K562 (cell line): ENCODE data around the gene PIH1D1. TPM values are rescaled to one million over a fixed set of nuclear protein-coding genes. Genes with fewer than 3 reads are reported as not detected.
A peak's percentile ranks its signal among the peaks of the same experiment; 100 is the strongest.

Experiments used
- CBX5 ChIP-seq: IDR thresholded peaks from 2 replicates; pipeline ENCODE4 v1.6.1; 2014; ENCODE audit warnings: low read depth, borderline replicate concordance
- CBX8 ChIP-seq: fragments of 200-600 bp; sonication (generic); IDR thresholded peaks from 2 replicates; pipeline ENCODE4 v1.6.1; 2012; ENCODE audit warnings: borderline replicate concordance, mixed run types, low read depth, mild to moderate bottlenecking, moderate library complexity, mixed read lengths, low read length, control low read depth, inconsistent platforms; ENCODE audit not compliant: poor library complexity, severe bottlenecking; ENCODE audit errors: extremely low read depth
- CHAMP1 ChIP-seq: fragments of 450-650 bp; IDR thresholded peaks from 2 replicates; pipeline ENCODE4 v1.6.1; 2016; ENCODE audit warnings: mild to moderate bottlenecking
- FOXK1 ChIP-seq: sonication (generic); formaldehyde crosslinking; IDR thresholded peaks from 2 replicates; pipeline ENCODE4 v1.8.0; 2022; ENCODE audit warnings: missing genetic modification reagents, mild to moderate bottlenecking, borderline replicate concordance
- HNRNPLL ChIP-seq: fragments of 200-400 bp; formaldehyde crosslinking; IDR thresholded peaks from 2 replicates; pipeline ENCODE4 v1.6.1; 2017; ENCODE audit warnings: low read length, low read depth, mild to moderate bottlenecking; ENCODE audit not compliant: poor library complexity, severe bottlenecking
- JUNB ChIP-seq: fragments of 450-650 bp; formaldehyde crosslinking; conservative IDR thresholded peaks from 2 replicates; pipeline ENCODE4 v1.4.0; 2020; ENCODE audit warnings: mild to moderate bottlenecking
- JUND ChIP-seq, 2 experiments: IDR thresholded peaks; 2 replicates in 1 of 2; 3 replicates in 1 of 2; pipeline ENCODE4 v1.6.1; 2011; ENCODE audit warnings: borderline replicate concordance in 2 of 2, low read depth in 2 of 2, low read length in 2 of 2, improper control_type of control experiment in 1 of 2, missing biosample characterization in 1 of 2, missing genetic modification characterization in 1 of 2, missing genetic modification reagents in 1 of 2
- L3MBTL2 ChIP-seq: fragments of 450-650 bp; IDR thresholded peaks from 2 replicates; pipeline ENCODE4 v1.6.1; 2016; ENCODE audit warnings: mild to moderate bottlenecking, moderate library complexity
- NFATC3 ChIP-seq: fragments of 450-650 bp; IDR thresholded peaks from 2 replicates; pipeline ENCODE4 v1.6.1; 2017; ENCODE audit warnings: mild to moderate bottlenecking
- PCBP1 ChIP-seq: fragments of 200-400 bp; formaldehyde crosslinking; IDR thresholded peaks from 2 replicates; pipeline ENCODE4 v1.6.1; 2018; ENCODE audit warnings: mild to moderate bottlenecking, low read depth, low read length; ENCODE audit not compliant: poor library complexity, severe bottlenecking
- POU5F1 ChIP-seq: fragments of 150-350 bp; IDR thresholded peaks from 2 replicates; pipeline ENCODE4 v1.6.1; 2014; ENCODE audit warnings: borderline replicate concordance, low read length, low read depth, mild to moderate bottlenecking; ENCODE audit not compliant: partially characterized antibody
- RAD21 ChIP-seq, 2 experiments: fragments of 250-450 bp in 1 of 2; fragments of 450-650 bp in 1 of 2; sonication (Bioruptor Pico) in 1 of 2; formaldehyde crosslinking in 1 of 2; IDR thresholded peaks in 1 of 2; conservative IDR thresholded peaks in 1 of 2; 2 replicates each; pipeline versions ENCODE4 v1.4.0 to v1.8.0; 2020 to 2022; ENCODE audit warnings: mild to moderate bottlenecking in 2 of 2, moderate library complexity in 1 of 2
- TFAP4 ChIP-seq: sonication (generic); formaldehyde crosslinking; IDR thresholded peaks from 2 replicates; pipeline ENCODE4 v1.8.0; 2022; ENCODE audit warnings: missing genetic modification reagents, mild to moderate bottlenecking, moderate library complexity, borderline replicate concordance
- VEZF1 ChIP-seq: fragments of 200-800 bp; sonication (Bioruptor generic); IDR thresholded peaks from 2 replicates; pipeline ENCODE4 v1.6.1; 2017; ENCODE audit warnings: missing genetic modification characterization, missing compliant biosample characterization
- ZNF165 ChIP-seq: fragments of 250-450 bp; sonication (Bioruptor Pico); IDR thresholded peaks from 2 replicates; pipeline ENCODE4 v1.4.0; 2020; ENCODE audit warnings: borderline replicate concordance
- ZNF431 ChIP-seq: sonication (generic); formaldehyde crosslinking; IDR thresholded peaks from 2 replicates; pipeline ENCODE4 v1.8.0; 2022; ENCODE audit warnings: mild to moderate bottlenecking, missing genetic modification reagents
- polyA plus RNA-seq, 8 experiments: library from polyadenylated mRNA; depleted of rRNA in 4 of 8; stranded (reverse) in 5 of 8; unstranded in 3 of 8; fragments of >200 nt; fragmentation: Nextera tagmentation in 2 of 8; fragmentation: Illumina TruSeq in 1 of 8; extraction: Ambion mirVana in 2 of 8; extraction: Trizol in 1 of 8; gene quantifications; 2 replicates each; pipeline versions ENCODE4 v1.2.1 to v1.2.3, GENCODE V29; 2011 to 2014; ENCODE audit warnings: inconsistent platforms in 1 of 8, missing spikeins in 1 of 8
- total RNA-seq, 7 experiments: library from RNA; depleted of rRNA in 6 of 7; stranded (reverse); fragments of >200 nt in 6 of 7; fragmentation: Illumina TruSeq in 2 of 7; extraction: Trizol in 2 of 7; gene quantifications; 2 replicates each; pipeline versions ENCODE4 v1.2.1 to v1.2.3, GENCODE V29; 2011 to 2021; ENCODE audit warnings: low replicate concordance in 1 of 7
- TF ChIP-seq, protein P1 (sequence below): sonication (generic); formaldehyde crosslinking; IDR thresholded peaks from 2 replicates; pipeline ENCODE4 v1.8.1; 2023; ENCODE audit warnings: mild to moderate bottlenecking, missing genetic modification reagents, moderate library complexity
- TF ChIP-seq, protein P2 (sequence below): sonication (generic); IDR thresholded peaks from 2 replicates; pipeline ENCODE4 v1.6.1; 2016

PIH1D1 gene
- total and polyA plus RNA-seq, 9 of the 15 experiments (the other 6 are each of a cell fraction or from before 2014, with no cell fraction given): 26.5 to 224 (median 137) TPM

DNA sequence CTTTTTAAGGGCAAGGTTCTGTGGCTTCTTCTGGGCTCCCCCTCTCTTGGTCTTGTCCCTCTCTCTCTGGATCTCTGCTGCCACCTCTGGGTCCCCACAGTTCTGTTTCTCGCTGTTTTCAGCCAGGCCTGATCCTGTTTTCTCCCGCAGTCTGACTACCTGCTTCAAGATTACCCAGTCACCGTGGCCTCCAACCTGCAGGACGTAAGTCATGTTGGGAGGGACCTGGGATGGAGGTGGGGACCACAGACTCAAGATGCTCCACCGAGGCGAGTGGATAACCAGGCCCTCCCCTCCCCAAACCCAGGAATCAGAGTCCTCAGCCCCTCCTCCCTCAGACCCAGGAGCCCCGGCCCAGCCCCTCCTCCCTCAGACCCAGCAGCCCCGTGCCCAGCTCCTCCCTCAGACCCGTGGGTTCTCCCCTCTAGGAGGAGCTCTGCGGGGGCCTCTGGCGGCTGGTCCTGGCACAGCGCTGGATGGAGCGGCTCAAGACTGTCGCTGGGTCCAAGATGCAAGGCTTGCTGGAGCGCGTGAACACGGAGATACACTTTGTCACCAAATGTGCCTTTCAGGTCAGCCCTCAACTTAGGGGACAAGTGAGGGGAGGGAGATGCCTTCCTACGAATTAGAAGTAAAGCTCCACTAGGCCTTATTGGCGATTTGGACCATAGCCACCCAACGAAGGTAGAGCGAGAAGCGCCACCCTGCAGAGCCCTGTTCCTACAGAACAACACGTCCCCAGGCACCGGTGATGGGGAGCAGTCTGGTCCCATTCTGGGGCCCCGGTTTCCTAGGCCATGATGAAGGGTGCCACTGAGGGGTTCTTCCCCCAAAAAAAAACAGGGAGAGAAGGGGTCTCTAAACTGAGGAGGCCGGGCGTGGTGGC is 24.6 kb upstream of the PIH1D1 start (continued):
- no peak for TF ChIP-seq HNRNPLL
- TF ChIP-seq PCBP1: no peak
- TF ChIP-seq RAD21 (CRISPR knock-in tag; conservative IDR thresholded peaks at IDR 0.05 in 1 of 2, IDR thresholded peaks at IDR 0.05 in 1 of 2): peak in 1 of 2 experiments; percentile 44; a peak in 3 of 4 replicates
- no peak for TF ChIP-seq JUNB (CRISPR knock-in tag)
- TF ChIP-seq POU5F1: no peak
- TF ChIP-seq CBX5: no peak
- no peak for TF ChIP-seq NFATC3
- TF ChIP-seq, protein P1, sequence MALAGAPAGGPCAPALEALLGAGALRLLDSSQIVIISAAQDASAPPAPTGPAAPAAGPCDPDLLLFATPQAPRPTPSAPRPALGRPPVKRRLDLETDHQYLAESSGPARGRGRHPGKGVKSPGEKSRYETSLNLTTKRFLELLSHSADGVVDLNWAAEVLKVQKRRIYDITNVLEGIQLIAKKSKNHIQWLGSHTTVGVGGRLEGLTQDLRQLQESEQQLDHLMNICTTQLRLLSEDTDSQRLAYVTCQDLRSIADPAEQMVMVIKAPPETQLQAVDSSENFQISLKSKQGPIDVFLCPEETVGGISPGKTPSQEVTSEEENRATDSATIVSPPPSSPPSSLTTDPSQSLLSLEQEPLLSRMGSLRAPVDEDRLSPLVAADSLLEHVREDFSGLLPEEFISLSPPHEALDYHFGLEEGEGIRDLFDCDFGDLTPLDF (CRISPR knock-in tag): no peak
- 0 out of 2 replicates have a peak, but pooled peaks have one; percentile 17 for TF ChIP-seq VEZF1 (CRISPR knock-in tag)
- no peak for TF ChIP-seq FOXK1 (CRISPR knock-in tag)
- TF ChIP-seq, protein P2, sequence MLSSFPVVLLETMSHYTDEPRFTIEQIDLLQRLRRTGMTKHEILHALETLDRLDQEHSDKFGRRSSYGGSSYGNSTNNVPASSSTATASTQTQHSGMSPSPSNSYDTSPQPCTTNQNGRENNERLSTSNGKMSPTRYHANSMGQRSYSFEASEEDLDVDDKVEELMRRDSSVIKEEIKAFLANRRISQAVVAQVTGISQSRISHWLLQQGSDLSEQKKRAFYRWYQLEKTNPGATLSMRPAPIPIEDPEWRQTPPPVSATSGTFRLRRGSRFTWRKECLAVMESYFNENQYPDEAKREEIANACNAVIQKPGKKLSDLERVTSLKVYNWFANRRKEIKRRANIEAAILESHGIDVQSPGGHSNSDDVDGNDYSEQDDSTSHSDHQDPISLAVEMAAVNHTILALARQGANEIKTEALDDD: 0 out of 2 replicates have a peak, but pooled peaks have one; percentile 42
- TF ChIP-seq CHAMP1: no peak
- TF ChIP-seq CBX8: no peak
- TF ChIP-seq JUND (IDR thresholded peaks at IDR 0.05; ENCODE audit: borderline replicate concordance, low read depth, low read length): no peak
- TF ChIP-seq JUND (tag; IDR thresholded peaks at IDR 0.05; ENCODE audit: borderline replicate concordance, low read depth, low read length): no peak
- TF ChIP-seq TFAP4 (CRISPR knock-in tag): no peak
- TF ChIP-seq ZNF165 (CRISPR knock-in tag): no peak
- TF ChIP-seq ZNF431 (CRISPR knock-in tag): no peak
- no peak for TF ChIP-seq L3MBTL2
